GM13976 (cell line): ENCODE measurements around the gene PPP3CA.

Experiments used
- DNase-seq: peaks from one replicate; pipeline ENCODE4 v3.0.0; 2012; ENCODE audit warnings: low spot score
- in situ Hi-C: fragments of 300-500 bp; cut with MboI; formaldehyde crosslinking; loops from one replicate; pipeline ENCODE4 v1.12.0; 2022; ENCODE audit warnings: low sequenced_read_pairs, mixed read lengths, inconsistent platforms; ENCODE audit not compliant: unreplicated experiment
- TF ChIP-seq, protein P1 (sequence below): IDR thresholded peaks from 2 replicates; pipeline ENCODE4 v1.5.1; 2012; ENCODE audit warnings: borderline replicate concordance, mild to moderate bottlenecking; ENCODE audit not compliant: insufficient read depth; ENCODE audit errors: extremely low read depth, missing control alignments, control extremely low read depth

Gene PPP3CA

DNA sequence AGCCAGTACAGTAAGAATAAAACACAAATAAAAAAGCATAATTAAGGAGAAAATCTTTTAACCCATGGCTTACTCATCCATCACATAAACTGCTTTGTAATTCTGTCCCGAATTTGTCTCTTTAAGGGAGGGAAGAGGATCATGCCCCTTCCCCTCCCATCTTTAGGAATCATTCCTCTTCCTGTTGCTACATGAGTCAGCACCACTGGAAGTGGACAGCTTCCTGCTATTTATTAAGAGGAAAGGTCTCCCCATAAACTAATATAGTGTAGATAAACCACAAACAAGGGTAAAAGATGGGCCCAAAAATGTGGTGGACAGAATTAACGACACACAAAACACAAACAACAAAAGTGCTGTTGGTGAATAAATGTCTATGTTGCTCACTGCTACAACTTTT lies 75.8 kb downstream of the PPP3CA start:
- no peak for DNase-seq
- TF ChIP-seq, protein P1, sequence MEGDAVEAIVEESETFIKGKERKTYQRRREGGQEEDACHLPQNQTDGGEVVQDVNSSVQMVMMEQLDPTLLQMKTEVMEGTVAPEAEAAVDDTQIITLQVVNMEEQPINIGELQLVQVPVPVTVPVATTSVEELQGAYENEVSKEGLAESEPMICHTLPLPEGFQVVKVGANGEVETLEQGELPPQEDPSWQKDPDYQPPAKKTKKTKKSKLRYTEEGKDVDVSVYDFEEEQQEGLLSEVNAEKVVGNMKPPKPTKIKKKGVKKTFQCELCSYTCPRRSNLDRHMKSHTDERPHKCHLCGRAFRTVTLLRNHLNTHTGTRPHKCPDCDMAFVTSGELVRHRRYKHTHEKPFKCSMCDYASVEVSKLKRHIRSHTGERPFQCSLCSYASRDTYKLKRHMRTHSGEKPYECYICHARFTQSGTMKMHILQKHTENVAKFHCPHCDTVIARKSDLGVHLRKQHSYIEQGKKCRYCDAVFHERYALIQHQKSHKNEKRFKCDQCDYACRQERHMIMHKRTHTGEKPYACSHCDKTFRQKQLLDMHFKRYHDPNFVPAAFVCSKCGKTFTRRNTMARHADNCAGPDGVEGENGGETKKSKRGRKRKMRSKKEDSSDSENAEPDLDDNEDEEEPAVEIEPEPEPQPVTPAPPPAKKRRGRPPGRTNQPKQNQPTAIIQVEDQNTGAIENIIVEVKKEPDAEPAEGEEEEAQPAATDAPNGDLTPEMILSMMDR = no peak
- in situ Hi-C loops = loop anchor here (10.0 kb wide), 1 partner anchor 143 kb away; no protein-coding TSS in a partner anchor

DNA sequence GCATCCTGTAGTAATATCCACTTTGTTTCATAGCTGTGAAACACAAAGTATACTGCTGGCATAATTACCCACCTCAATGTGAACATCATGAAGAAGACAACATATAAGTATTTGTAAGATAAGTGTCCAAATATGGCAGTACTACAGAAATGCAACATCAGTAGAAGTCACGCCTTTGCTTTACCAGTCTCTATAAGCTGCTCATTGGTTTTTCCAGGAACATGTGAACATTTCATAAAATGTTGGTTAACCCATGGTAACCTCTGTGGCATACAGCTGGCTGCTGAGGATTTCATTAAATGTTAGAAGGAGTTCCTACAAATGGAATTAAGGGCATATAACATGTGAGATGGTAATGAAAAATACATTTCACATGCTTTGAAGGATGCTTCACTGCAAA lies 77.6 kb downstream of the PPP3CA start:
- in situ Hi-C loops = loop anchor here (10.0 kb wide), 1 partner anchor 145 kb away; no protein-coding TSS in a partner anchor
- DNase-seq = no peak
- TF ChIP-seq, protein P1 = no peak

- DNase-seq = no peak
- in situ Hi-C loops = no loop called here
- TF ChIP-seq, protein P1 = no peak
These were observed 81.5 kb downstream of the PPP3CA start for GRCh38 chr4:101265816-101266172.

- no peak for DNase-seq
- in situ Hi-C loops = no loop called here
- TF ChIP-seq, protein P1 = no peak
These were observed 82.1 kb downstream of the PPP3CA start for GRCh38 chr4:101264993-101265815.

DNA sequence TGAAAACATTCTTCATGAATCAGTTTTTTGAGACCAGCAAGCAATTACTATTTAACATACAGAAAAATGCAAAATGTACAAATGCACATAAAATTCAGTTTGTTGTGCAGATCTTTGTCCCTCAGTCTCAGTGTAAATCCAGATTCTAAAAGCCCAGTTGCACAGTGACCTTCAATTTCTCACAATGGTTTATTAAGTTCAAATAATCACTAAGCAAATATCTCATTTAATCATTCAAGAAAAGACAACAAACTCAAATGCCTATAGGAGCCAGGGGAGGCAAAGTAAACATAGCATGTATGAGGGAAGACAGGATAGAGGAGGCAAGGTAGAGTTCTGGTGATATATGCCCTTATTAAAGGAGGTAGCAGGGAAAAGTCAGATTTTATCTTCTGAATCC lies 82.8 kb downstream of the PPP3CA start:
- in situ Hi-C loops = no loop called here
- DNase-seq = no peak
- TF ChIP-seq, protein P1 = no peak

DNA sequence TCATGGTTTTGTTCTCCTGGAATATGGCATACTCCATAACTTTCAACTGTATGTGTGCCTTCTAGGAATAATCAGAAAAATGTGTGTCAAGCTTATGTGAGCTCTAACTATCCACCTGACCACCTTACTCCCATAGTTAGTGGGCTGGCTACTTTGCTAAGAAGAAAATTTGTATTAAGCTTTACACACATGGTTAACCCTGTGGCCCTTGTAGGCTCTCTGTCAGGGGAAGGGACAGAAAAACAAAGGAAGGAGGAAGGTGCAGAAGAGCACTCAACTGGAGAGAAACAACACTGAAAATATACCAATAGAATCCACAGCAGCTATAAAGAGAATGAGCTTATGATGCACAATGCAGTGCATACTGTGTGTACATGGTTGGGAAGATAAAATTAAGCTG lies 84.6 kb downstream of the PPP3CA start:
- DNase-seq = no peak
- TF ChIP-seq, protein P1 = no peak
- in situ Hi-C loops = no loop called here
